Measurements from ENCODE around the gene LRP8. TPM values are rescaled to one million over a fixed set of nuclear protein-coding genes. Genes with fewer than 3 reads are reported as not detected.

The LRP8 gene
- polyA plus RNA-seq, 6 donors from 2014 or later = 0.21 to 1.5 (median 0.57) TPM; not detected in 1

DNA sequence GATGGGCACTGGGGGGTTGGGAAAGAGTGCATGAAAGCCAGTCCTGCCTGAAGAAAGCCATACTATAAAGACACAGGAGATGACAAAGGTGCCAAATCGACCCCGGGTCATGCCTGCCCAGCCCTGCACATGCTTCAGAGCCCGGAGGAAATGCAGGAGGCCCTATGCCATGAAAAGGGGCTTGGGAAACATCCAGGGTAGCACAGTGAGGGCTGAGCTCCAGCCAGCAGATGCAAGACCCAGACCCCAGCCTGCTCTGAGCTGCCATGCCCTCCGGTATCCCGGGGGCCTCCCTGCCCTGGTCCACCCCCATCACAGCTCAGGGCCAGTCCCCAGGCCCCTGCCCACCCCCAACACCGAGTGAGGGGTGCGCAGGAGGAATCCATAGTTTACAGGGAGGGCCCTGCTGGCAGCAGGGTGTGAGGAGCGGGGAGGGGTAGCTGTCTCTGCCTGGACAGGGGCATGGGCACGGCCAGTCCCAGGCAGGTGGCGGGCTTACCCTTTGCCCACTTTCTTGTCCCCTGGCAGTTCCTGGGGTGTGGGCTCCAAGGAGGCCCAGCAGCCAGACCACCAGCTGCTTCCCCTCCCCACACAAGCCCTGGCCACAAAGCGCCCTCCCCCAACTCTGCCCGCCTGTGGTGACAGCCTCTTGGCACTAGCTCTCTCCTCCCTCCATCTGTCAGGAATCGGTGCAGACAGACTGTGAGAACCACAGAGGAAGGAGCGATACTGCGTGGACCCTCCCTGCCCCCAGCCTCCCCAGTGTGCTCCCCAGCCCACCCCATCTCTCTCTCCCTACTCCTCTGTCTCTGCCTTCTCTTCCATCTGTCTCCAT lies 16.8 kb downstream of the LRP8 start:
- no peaks in the 10 kb centered on the region for H3K27me3 Mint-ChIP-seq
- H3K9me3 Mint-ChIP-seq = no peaks in the 10 kb centered on the region
- no peak overlapping the region for H3K4me3 Mint-ChIP-seq
- no peak for ATAC-seq (ENCODE audit: low read depth in 2 of 2)
- H3K27ac Mint-ChIP-seq = peak overlapping the region in 1 of 6 donors; percentile 40
- DNase-seq = no peak
- peaks cover 12 to 24% (median 22%) of the 10 kb centered on the region in 3 donors for H3K4me1 Mint-ChIP-seq
- H3K36me3 Mint-ChIP-seq = no peaks in the 10 kb centered on the region

DNA sequence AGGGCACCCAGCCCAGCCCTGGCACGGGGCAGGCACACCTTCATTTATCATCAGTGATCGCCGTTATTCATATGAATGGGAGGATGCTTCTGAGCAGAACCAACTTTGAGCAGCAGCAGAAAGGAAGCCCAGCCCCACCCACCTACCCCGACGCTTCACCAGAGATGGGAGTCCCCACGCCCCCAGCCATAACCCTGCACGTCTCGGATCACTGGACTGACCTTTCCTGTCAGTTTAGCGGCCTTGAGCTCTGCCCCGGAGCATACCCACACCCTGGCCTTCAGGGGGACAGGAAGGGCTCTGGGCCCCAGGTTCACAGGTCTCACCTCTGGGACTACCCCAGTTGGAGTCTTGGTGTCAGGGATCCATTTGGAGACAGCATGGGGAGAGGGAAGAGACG lies 18.1 kb downstream of the LRP8 start:
- Mint-ChIP-seq H3K4me1 (peaks cover 12 to 22% (median 18%) of the 10 kb centered on the region in 3 donors), H3K4me3 (peak overlapping the region in 1 of 8 donors; percentile 63), H3K9me3 (no peaks in the 10 kb centered on the region), H3K27me3 (no peaks in the 10 kb centered on the region), H3K36me3 (no peaks in the 10 kb centered on the region), H3K27ac (peak overlapping the region in 1 of 6 donors; percentile 13)
- DNase-seq = no peak
- no peak for ATAC-seq (ENCODE audit: low read depth in 2 of 2)

DNA sequence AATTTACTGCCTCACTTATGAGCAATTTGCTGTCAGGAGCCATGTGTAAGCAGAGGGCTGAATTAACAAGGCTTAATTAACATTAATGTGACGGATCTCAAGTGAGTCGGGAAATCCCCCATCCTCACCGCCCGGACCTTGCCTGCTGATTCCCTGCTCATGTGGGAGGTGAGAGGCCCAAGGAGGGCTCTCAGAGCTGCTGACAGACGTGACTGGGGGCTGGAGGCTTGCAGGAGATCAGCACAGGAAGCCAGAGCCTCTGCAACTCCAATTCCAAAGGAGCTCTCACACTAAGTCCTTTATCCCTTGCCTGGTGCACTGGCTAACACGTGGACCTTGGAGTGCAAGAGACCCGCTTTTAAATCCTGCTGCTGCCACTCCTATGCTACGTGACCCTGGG lies 19.4 kb downstream of the LRP8 start:
- H3K4me3 Mint-ChIP-seq = no peak overlapping the region
- no peaks in the 10 kb centered on the region for H3K27me3 Mint-ChIP-seq
- H3K27ac Mint-ChIP-seq = no peak overlapping the region
- ATAC-seq (ENCODE audit: low read depth in 2 of 2) (no peak), DNase-seq (no peak)
- H3K36me3 Mint-ChIP-seq = no peaks in the 10 kb centered on the region
- H3K9me3 Mint-ChIP-seq = no peaks in the 10 kb centered on the region
- peaks cover 8 to 20% (median 13%) of the 10 kb centered on the region in 3 donors for H3K4me1 Mint-ChIP-seq

DNA sequence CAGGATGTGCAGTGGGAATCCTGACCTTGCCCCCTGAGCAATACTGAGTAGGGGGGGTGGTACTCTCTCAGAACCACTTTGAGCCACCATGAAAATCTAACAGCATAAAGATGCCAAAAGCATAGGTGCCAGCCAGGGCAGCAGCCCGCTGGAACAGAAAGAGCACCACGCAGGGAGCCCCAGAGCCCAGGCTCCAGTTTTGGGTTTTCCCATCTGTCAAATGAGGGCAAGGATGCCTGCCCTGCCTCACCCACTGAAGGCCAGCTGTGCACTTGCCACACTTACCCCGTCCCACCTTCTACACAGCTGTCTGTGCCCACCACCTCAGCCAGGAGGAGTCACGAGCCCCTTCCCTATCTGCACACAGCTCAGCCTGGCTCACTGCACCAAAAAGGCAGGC lies 20.8 kb downstream of the LRP8 start:
- Mint-ChIP-seq H3K9me3 (no peaks in the 10 kb centered on the region), H3K27ac (peak overlapping the region in 2 of 6 donors; percentile 40 to 85), H3K4me3 (no peak overlapping the region), H3K27me3 (no peaks in the 10 kb centered on the region), H3K36me3 (no peaks in the 10 kb centered on the region), H3K4me1 (peaks cover 5 to 14% (median 9%) of the 10 kb centered on the region in 3 donors)
- ATAC-seq (ENCODE audit: low read depth in 2 of 2) (no peak), DNase-seq (no peak)

DNA sequence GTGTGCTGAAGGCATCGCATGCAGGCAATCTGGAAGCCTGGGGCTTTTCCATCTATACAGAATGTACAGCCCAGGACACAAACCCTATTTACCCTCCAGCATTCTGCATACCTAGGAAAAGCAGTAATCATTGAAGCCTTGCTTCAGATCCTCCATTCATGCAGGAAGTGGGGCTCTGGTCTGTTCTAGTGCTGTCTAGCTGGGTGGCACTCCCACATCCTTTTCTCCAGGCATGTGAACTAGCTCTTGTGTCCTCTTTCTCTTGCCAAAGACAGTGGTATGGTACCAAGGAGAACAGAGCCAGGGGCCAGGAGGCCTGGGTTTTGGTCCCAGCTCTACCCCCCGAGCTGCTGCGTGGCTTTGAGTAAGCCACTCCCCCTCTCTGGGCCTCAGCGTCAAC lies 21.7 kb downstream of the LRP8 start:
- DNase-seq = no peak
- Mint-ChIP-seq H3K27ac (peak overlapping the region in 3 of 6 donors; percentile 6 to 33 (median 11)), H3K9me3 (no peaks in the 10 kb centered on the region), H3K27me3 (no peaks in the 10 kb centered on the region), H3K4me1 (peaks cover 5 to 9% (median 9%) of the 10 kb centered on the region in 3 donors), H3K36me3 (no peaks in the 10 kb centered on the region), H3K4me3 (no peak overlapping the region)
- no peak for ATAC-seq (ENCODE audit: low read depth in 2 of 2)

DNA sequence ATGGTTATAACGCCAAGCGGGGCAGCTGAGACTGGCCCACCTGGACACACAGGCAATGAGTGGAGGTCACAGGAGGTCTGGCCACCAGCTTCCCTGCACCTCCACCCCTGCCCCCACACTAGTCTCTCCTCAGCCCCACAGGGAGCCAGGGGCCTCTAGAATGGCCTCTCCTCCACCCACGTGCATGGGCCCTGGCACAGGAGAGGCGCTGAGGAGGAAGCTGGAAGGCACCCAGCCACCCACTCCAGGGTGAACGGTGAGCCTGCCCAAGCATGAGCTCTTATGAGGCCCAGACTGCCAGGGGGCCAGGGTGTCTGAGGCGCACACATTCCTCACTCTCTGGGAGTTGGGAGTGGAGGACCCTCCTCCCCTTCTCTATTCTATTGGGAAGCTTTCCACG lies 22.2 kb downstream of the LRP8 start:
- Mint-ChIP-seq H3K36me3 (no peaks in the 10 kb centered on the region), H3K27ac (no peak overlapping the region), H3K4me3 (no peak overlapping the region), H3K9me3 (no peaks in the 10 kb centered on the region), H3K4me1 (peaks cover 5 to 9% (median 9%) of the 10 kb centered on the region in 3 donors), H3K27me3 (no peaks in the 10 kb centered on the region)
- no peak for DNase-seq
- no peak for ATAC-seq (ENCODE audit: low read depth in 2 of 2)

DNA sequence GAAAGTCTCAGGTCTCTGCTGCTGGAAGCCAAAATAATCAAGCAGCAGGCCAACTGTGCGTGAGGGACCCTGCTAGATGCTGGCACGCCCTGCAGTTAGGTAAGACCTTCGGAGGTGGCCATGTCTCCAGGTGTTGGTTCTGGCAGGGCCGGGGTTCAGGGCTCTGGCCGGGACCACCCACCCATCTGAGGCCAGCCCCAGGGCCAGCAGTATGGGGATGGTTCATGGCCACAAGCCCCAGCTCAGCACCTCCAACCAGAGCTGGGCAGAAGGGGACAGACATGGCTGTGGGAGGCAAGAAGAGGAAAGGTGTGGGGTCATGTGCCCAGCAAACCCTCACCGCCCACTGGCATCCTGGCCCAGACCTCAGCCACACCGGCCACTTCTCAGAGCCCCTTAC lies 23.3 kb downstream of the LRP8 start:
- H3K27me3 Mint-ChIP-seq = no peaks in the 10 kb centered on the region
- no peak overlapping the region for H3K27ac Mint-ChIP-seq
- H3K4me3 Mint-ChIP-seq = no peak overlapping the region
- H3K9me3 Mint-ChIP-seq = no peaks in the 10 kb centered on the region
- ATAC-seq (ENCODE audit: low read depth in 2 of 2) (no peak), DNase-seq (no peak)
- H3K4me1 Mint-ChIP-seq = peaks cover 5 to 9% (median 9%) of the 10 kb centered on the region in 3 donors
- H3K36me3 Mint-ChIP-seq = no peaks in the 10 kb centered on the region

DNA sequence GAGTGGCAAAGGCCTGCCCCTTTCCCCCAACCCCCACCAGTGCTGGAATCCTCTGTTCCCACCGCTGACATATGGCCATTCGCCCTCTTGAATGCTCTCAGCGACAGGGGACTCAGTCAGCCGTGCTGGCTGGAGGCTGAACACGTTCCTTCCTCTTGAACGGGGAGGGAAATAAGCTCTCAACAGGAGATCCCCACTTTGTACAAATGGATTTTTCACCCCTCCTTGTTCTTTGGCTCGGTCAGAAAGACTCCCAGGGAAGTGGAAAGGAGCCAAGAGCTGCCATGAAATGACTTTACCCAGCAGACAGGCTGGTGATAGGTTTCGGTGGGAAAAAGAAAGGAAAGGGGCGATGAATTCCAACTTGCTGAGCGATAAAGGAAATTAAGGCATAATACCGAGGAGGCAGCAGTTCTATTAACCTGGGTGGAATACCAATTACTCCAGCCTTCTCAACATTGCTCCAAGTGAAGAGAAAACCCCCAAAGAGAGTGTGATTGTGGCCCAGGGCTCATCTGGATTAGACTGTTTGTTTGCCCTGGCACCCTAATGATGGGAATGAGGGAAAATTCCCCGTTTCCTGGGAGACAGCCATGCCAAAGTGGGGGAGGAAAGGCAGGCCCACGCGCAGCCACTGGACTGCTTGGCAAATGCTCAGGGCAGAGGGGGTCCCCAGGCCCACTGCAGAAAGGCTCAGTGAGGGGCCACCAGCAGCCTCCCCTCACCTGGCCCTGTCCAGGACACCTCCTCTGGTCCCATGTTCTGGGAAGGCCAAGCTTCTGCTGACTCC lies 23.9 kb downstream of the LRP8 start:
- Mint-ChIP-seq H3K27ac (peak overlapping the region in 1 of 6 donors; percentile 63), H3K36me3 (no peaks in the 10 kb centered on the region), H3K9me3 (no peaks in the 10 kb centered on the region), H3K4me1 (peaks cover 5 to 9% (median 9%) of the 10 kb centered on the region in 3 donors), H3K27me3 (no peaks in the 10 kb centered on the region), H3K4me3 (no peak overlapping the region)
- DNase-seq (no peak), ATAC-seq (ENCODE audit: low read depth in 2 of 2) (no peak)

DNA sequence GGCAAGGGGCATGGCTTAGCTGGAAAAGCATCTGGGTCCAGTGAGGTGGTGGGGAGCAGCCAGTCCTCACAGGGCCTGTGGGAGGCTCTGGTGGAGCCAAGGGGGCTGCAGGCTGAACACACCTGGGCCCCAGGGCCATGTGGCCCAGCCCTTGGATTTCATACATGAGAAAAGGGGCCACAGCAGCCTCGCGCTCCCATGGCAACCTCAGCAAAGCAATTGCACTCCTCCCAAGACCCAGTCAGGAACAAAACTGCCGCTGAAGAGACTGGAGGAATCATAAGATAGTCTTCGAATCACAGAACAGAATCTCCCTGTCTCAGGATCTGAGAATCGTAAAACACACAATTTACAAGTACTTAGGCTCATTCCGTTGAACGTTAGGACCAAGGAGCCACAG lies 24.6 kb downstream of the LRP8 start:
- no peaks in the 10 kb centered on the region for H3K36me3 Mint-ChIP-seq
- peak overlapping the region in 2 of 6 donors; percentile 33 to 42 for H3K27ac Mint-ChIP-seq
- peaks cover 5 to 9% (median 9%) of the 10 kb centered on the region in 3 donors for H3K4me1 Mint-ChIP-seq
- H3K9me3 Mint-ChIP-seq = no peaks in the 10 kb centered on the region
- DNase-seq (no peak), ATAC-seq (ENCODE audit: low read depth in 2 of 2) (no peak)
- no peak overlapping the region for H3K4me3 Mint-ChIP-seq
- H3K27me3 Mint-ChIP-seq = no peaks in the 10 kb centered on the region

DNA sequence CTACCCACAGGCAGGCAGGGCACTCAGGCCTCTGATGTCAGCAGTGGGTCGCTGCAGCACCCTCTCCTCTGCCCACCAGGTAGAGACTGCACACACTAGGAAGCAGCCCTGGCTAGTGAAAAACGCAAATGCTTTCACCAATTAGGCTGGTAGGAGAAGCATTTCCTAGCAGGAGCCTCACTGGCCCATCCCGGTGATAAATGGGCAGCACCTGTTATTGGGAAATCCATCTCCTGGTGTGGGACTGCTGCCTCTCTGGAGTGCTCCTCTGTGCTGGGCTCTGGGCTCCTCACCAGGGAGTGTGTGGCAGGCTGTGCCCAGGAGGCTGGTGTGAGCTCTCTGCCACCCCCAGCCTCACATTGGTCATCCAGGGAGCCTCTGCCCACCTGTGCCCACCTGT lies 28.6 kb downstream of the LRP8 start:
- Mint-ChIP-seq H3K27me3 (no peaks in the 10 kb centered on the region), H3K36me3 (no peaks in the 10 kb centered on the region), H3K9me3 (no peaks in the 10 kb centered on the region), H3K4me3 (no peak overlapping the region), H3K27ac (peak overlapping the region in 1 of 6 donors; percentile 15), H3K4me1 (peaks cover under 1 to 7% (median 3%) of the 10 kb centered on the region in 3 donors)
- ATAC-seq (ENCODE audit: low read depth in 2 of 2) = no peak
- no peak for DNase-seq

DNA sequence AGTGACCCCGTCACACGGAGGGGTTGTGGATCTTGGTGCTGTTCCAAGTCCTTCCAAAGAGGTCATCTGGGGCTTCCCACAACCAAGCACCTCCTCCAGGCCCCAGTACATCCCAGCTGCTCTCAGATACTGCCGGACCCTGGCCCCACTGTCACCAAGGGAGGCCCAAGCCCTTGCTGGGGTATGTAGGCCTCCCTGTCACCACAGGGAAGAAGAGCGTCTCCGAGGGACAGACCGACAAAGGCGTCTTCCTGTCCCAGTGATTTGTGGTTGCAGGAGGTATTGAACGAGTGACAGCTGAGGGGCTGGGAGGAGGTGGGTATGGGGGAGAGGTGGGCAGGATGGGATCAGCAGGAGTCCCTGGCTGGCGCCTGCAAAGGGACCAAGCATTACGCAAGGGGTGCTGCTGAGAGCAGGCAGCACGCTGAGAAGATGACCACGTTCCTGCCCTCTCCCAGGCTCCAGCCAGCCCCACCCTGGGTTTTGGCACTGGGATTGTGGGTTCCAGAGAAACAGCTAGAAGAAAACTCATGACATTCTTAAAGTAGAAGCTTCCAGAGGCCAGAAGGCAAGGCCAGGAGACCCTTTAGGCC lies 29.7 kb downstream of the LRP8 start:
- H3K4me3 Mint-ChIP-seq = no peak overlapping the region
- H3K4me1 Mint-ChIP-seq = peaks cover 7 to 17% (median 12%) of the 10 kb centered on the region in 3 donors
- no peaks in the 10 kb centered on the region for H3K36me3 Mint-ChIP-seq
- H3K27ac Mint-ChIP-seq = peak overlapping the region in 1 of 6 donors; percentile 79
- DNase-seq (no peak), ATAC-seq (ENCODE audit: low read depth in 2 of 2) (no peak)
- no peaks in the 10 kb centered on the region for H3K27me3 Mint-ChIP-seq
- no peaks in the 10 kb centered on the region for H3K9me3 Mint-ChIP-seq

DNA sequence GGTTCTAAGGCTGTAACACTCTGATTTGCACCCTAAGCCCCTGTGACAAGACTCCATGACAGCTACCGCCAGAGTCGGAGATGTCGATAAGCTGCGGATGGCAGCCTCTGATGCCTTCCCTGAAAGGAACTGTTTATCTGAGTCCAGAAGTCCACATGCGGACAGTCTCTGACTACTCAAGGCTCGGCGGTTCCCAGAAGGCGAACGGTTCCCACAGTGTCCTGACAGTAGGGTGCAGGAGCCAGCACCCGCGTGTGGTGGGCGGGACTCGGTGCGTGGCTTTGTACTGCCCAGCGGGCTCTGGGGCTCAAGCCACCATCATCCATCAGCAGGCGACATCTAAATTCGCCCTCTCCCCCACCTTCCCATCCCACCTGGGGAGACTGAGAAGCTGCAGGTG lies 30.7 kb downstream of the LRP8 start:
- H3K36me3 Mint-ChIP-seq = no peaks in the 10 kb centered on the region
- H3K9me3 Mint-ChIP-seq = no peaks in the 10 kb centered on the region

DNA sequence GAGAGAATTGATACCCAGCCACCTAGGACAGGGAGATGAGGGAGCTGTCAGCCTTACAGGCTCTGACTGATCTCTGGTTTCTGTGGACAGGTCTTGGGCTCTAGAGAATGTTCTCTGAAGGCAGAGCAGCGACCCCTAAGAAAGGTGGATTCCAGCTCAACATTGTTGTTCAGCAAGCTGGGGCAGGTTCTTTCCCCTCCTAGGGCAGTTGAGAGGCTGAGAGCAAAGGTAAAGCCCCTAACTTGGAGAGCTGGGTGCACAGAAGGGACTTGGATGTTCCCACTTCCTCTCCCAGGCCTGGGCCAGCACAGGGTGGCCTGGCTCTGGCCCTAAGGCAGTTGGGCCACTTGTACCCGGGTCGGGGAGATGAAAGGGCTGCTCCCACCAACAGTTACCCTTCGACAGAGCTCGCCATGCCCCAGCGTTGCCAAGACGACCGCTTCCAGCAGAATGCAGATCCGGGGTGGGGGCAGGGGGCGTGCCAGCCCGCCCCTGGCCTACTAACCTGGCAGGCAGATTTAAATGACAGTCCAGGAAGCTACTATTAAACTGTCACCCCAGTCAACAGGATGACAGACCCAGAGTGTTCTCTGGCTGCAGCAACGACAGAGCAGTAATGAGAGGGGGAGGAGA lies 31.6 kb downstream of the LRP8 start:
- Mint-ChIP-seq H3K4me1 (peaks cover 12 to 27% (median 21%) of the 10 kb centered on the region in 3 donors), H3K4me3 (no peak overlapping the region), H3K9me3 (no peaks in the 10 kb centered on the region), H3K36me3 (no peaks in the 10 kb centered on the region), H3K27me3 (no peaks in the 10 kb centered on the region), H3K27ac (peak overlapping the region in 2 of 6 donors; percentile 56 to 69)
- DNase-seq (no peak), ATAC-seq (ENCODE audit: low read depth in 2 of 2) (no peak)

More for the DNA sequence above, 30.7 kb downstream of the LRP8 start:
- peaks cover 12 to 27% (median 21%) of the 10 kb centered on the region in 3 donors for H3K4me1 Mint-ChIP-seq
- no peak overlapping the region for H3K4me3 Mint-ChIP-seq
- no peaks in the 10 kb centered on the region for H3K27me3 Mint-ChIP-seq
- DNase-seq (no peak), ATAC-seq (ENCODE audit: low read depth in 2 of 2) (no peak)
- no peak overlapping the region for H3K27ac Mint-ChIP-seq
